ENCODE data around the gene CHCHD6. TPM values are rescaled to one million over a fixed set of nuclear protein-coding genes. Genes with fewer than 3 reads are reported as not detected.

CHCHD6 gene
- total and polyA plus RNA-seq, 4 donors = 2.0 to 5.1 (median 3.9) TPM

DNA sequence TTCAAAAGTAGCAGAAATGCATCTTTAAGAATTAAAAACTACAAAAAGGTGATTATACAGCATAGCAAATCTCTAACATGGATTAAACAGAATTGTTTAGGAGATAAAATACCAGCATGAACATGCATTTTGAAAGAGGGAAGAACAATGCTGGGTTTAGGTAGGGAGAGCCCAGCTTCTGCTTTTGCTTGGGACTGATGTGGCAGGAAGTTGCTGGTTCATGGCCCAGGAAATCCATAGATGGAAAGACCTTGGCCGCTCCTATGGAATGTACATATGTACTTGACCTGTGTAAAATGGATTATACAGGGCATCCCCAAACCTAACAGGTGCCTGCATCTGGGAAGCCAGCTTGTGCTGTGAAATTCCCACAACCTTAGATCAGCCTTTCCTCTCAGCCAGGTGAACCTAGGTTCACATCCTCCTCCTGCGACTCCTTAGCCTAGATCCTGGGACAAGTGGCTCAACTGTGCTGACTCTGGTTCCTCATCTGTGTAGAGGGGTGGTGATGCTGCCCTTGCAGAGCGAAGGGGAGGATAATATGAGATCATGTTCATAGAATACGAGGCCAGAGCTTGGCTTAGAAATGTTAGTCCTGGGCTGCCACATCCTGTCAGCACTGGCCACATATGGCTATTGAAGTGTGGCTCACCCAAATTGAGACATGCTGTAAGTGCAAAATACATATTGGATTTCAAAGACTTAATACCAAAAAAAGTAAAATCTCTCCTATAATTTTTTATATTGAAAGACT lies 231.9 kb downstream of the CHCHD6 start:
- Histone ChIP-seq H3K4me3 (ENCODE audit: low read depth in 1 of 3, low read length in 3 of 3) (no peak overlapping the region), H3K9me3 (ENCODE audit: control insufficient read depth in 4 of 4, low read length in 3 of 4) (no peaks in the 10 kb centered on the region), H3K9ac (ENCODE audit: low read depth in 1 of 2, low read length in 2 of 2) (no peak overlapping the region), H3K4me1 (ENCODE audit: control insufficient read depth in 4 of 4, insufficient read depth in 4 of 4, low read length in 3 of 4) (peaks cover 0 to 3% (median 0%) of the 10 kb centered on the region in 4 donors), H3K36me3 (ENCODE audit: control insufficient read depth in 4 of 4, insufficient read depth in 3 of 4, low read depth in 1 of 4, low read length in 3 of 4) (no peaks in the 10 kb centered on the region), H3K27ac (ENCODE audit: low read depth in 1 of 2, low read length in 2 of 2) (peak overlapping the region in 1 of 2 donors; percentile 27), H3K27me3 (ENCODE audit: control insufficient read depth in 4 of 4, insufficient read depth in 4 of 4, low read length in 3 of 4) (no peaks in the 10 kb centered on the region)
- no peak for DNase-seq (ENCODE audit: low spot score)
- 82% methylated on average over 4 of the region's 4 CpGs for WGBS
- TF ChIP-seq EGR1 (IDR thresholded peaks at IDR 0.05; ENCODE audit: low read depth in 2 of 2) = no peak

GRCh38 chr3:126936853-126937425 lies 232.9 kb downstream of the CHCHD6 start:
- peak overlapping the region in 1 of 2 donors; percentile 7 for H3K27ac ChIP-seq (ENCODE audit: low read depth in 1 of 2, low read length in 2 of 2)
- 88% methylated on average over 6 of the region's 6 CpGs for WGBS
- H3K9ac ChIP-seq (ENCODE audit: low read depth in 1 of 2, low read length in 2 of 2) = no peak overlapping the region

More at GRCh38 chr3:126936853-126937425, 232.9 kb downstream of the CHCHD6 start:
- Histone ChIP-seq H3K4me1 (ENCODE audit: control insufficient read depth in 4 of 4, insufficient read depth in 4 of 4, low read length in 3 of 4) (peaks cover 0 to 3% (median 0%) of the 10 kb centered on the region in 4 donors), H3K27me3 (ENCODE audit: control insufficient read depth in 4 of 4, insufficient read depth in 4 of 4, low read length in 3 of 4) (no peaks in the 10 kb centered on the region), H3K36me3 (ENCODE audit: control insufficient read depth in 4 of 4, insufficient read depth in 3 of 4, low read depth in 1 of 4, low read length in 3 of 4) (no peaks in the 10 kb centered on the region), H3K9me3 (ENCODE audit: control insufficient read depth in 4 of 4, low read length in 3 of 4) (no peaks in the 10 kb centered on the region), H3K4me3 (ENCODE audit: low read depth in 1 of 3, low read length in 3 of 3) (no peak overlapping the region)
- no peak for DNase-seq (ENCODE audit: low spot score)
- TF ChIP-seq EGR1 (IDR thresholded peaks at IDR 0.05; ENCODE audit: low read depth in 2 of 2) (no peak), GABPA (IDR thresholded peaks at IDR 0.05 in 1 of 2, conservative IDR thresholded peaks at IDR 0.05 in 1 of 2) (no peak), HNF4G (IDR thresholded peaks at IDR 0.05) (no peak), FOXA1 (IDR thresholded peaks at IDR 0.05) (no peak), YY1 (IDR thresholded peaks at IDR 0.05) (no peak), RXRA (IDR thresholded peaks at IDR 0.05) (no peak), SP1 (IDR thresholded peaks at IDR 0.05) (no peak), TAF1 (conservative IDR thresholded peaks at IDR 0.05) (no peak), JUND (IDR thresholded peaks at IDR 0.05) (no peak), CTCF (IDR thresholded peaks at IDR 0.05; ENCODE audit: low read depth, low read length, missing input control) (no peak), RAD21 (IDR thresholded peaks at IDR 0.05) (no peak), FOXA2 (IDR thresholded peaks at IDR 0.05) (no peak)
- TF ChIP-seq, protein P1, sequence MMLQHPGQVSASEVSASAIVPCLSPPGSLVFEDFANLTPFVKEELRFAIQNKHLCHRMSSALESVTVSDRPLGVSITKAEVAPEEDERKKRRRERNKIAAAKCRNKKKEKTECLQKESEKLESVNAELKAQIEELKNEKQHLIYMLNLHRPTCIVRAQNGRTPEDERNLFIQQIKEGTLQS (IDR thresholded peaks at IDR 0.05) = no peak
- TF ChIP-seq, protein P2, sequence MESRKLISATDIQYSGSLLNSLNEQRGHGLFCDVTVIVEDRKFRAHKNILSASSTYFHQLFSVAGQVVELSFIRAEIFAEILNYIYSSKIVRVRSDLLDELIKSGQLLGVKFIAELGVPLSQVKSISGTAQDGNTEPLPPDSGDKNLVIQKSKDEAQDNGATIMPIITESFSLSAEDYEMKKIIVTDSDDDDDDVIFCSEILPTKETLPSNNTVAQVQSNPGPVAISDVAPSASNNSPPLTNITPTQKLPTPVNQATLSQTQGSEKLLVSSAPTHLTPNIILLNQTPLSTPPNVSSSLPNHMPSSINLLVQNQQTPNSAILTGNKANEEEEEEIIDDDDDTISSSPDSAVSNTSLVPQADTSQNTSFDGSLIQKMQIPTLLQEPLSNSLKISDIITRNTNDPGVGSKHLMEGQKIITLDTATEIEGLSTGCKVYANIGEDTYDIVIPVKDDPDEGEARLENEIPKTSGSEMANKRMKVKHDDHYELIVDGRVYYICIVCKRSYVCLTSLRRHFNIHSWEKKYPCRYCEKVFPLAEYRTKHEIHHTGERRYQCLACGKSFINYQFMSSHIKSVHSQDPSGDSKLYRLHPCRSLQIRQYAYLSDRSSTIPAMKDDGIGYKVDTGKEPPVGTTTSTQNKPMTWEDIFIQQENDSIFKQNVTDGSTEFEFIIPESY (IDR thresholded peaks at IDR 0.05) = no peak
- TF ChIP-seq, protein P3, sequence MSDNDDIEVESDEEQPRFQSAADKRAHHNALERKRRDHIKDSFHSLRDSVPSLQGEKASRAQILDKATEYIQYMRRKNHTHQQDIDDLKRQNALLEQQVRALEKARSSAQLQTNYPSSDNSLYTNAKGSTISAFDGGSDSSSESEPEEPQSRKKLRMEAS (IDR thresholded peaks at IDR 0.05) = no peak

Measured in liver (tissue), 9 donors.